NCI-H2029 treated with DMSO at 0.1 percent for 48 hours (cell line): ENCODE data around the gene RUNX2.
"Not testable (repeated sequence)": the region's sequence is repeated elsewhere in the genome, so short reads cannot be mapped to it uniquely, and the experiment has no call there.

Source experiments
- DNase-seq: peaks from one replicate; lab custom pipeline; 2025; lab: John Stamatoyannopoulos, UW

RUNX2 gene

DNA sequence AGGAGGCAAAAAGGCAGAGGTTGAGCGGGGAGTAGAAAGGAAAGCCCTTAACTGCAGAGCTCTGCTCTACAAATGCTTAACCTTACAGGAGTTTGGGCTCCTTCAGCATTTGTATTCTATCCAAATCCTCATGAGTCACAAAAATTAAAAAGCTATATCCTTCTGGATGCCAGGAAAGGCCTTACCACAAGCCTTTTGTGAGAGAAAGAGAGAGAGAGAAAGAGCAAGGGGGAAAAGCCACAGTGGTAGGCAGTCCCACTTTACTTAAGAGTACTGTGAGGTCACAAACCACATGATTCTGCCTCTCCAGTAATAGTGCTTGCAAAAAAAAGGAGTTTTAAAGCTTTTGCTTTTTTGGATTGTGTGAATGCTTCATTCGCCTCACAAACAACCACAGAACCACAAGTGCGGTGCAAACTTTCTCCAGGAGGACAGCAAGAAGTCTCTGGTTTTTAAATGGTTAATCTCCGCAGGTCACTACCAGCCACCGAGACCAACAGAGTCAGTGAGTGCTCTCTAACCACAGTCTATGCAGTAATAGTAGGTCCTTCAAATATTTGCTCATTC lies at the start of gene RUNX2:
Gene RUNX2, plus strand, starts transcription at position 375 of the 567 bp plus-strand sequence. CDS start 397 bp downstream, outside the sequence.
- peak; percentile 24 for DNase-seq

GRCh38 chr6:45278367-45278766 lies 49.8 kb upstream of the RUNX2 start:
- no peak for DNase-seq

DNA sequence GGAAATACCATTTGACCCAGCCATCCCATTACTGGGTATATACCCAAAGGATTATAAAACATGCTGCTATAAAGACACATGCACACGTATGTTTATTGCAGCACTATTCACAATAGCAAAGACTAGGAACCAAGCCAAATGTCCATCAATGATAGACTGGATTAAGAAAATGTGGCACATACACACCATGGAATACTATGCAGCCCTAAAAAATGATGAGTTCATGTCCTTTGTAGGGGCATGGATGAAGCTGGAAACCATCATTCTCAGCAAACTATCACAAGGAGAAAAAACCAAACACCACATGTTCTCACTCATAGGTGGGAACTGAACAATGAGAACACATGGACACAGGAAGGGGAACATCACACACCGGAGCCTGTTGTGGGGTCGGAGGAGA lies 41.4 kb upstream of the RUNX2 start:
- not testable (repeated sequence) for DNase-seq

- no peak for DNase-seq
These were observed 38.2 kb upstream of the RUNX2 start for GRCh38 chr6:45289751-45290514.

- DNase-seq = no peak
These were observed 34.8 kb upstream of the RUNX2 start for GRCh38 chr6:45293306-45293705.

DNA sequence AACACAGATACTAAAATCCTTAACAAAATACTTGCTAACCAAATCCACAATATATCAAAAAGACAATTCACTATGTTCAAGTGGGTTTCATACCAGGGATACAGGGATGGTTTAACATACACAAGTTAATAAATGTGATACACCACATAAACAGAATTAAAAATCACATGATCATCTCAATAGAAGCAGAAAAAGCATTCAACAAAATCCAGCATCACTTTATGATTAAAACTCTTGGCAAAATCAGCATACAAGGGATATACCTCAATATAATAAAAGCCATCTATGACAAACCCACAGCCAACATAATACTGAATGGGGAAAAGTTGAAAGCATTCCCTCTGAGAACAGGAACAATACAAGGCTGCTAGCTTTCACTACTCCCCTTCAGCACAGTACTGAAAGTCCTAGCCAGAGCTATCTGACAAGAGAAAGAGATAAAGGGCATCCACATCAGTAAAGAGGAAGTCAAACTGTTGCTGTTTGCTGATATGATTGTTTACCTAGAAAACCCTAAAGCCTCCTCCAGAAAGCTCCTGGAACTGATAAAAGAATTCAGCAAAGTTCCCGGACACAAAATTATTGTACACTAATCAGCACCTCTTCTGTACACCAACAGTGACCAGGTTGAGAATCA lies 33.9 kb upstream of the RUNX2 start:
- not testable (repeated sequence) for DNase-seq

DNA sequence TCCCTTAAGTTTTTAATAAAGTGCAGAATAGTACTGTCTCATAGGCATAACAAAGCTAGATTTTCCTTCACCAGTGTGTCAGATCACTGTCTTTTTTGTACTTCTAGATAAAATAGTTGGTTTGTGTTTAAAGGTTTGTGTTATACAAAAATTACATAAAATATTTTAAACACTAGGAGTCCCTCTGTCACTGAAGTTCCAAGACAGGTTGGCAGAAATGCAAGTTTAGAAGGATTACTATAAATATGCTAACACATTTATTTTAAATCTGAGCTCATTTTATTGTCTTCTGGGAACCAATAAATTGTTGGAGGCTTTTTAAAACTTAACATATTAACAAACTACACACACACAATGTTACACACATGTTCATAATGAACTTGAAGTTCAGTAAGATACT lies 30.8 kb upstream of the RUNX2 start:
- DNase-seq = no peak

DNA sequence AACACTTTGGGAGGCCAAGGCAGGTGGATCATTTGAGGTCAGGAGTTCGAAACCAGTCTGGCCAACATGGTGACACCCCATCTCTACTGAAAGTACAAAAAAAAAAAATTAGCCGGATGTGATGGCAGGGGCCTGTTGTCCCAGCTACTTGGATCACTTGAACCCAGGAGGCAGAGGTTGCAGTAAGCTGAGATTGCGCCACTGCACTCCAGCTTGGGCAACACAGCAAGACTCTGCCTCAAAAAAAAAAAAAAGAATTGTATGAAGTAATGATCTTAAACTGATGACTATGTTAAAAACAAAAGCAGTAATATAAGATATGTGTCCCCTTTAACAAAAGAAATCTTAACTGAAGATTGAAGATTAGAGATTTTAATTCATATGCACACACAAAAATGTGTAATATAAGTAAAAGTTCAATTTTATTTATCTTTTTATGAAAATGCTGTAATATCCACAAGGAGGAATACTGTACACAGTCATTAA lies 29.0 kb upstream of the RUNX2 start:
- DNase-seq = no peak

DNA sequence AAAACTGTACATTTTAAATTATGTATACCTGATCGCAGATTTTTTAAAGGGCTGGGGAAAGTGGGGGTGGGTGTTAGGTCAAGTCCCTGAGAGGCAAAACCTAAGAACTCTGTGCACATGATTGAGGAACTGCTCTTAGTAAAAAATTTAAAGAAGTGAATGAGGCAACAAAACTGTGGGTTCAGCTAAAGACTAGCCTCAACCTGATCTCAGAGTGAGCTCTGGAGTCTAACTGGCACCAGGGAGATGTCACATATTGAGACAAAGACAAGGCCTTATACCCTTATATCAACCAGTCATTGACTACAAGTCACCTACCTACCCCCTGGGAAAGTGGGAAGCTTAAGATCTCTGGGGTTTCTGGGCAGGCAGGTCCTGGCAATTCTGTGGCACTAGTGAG lies 27.4 kb upstream of the RUNX2 start:
- no peak for DNase-seq

GRCh38 chr6:45301348-45302142 lies 26.6 kb upstream of the RUNX2 start:
- no peak for DNase-seq

- DNase-seq = no peak
These were observed 25.3 kb upstream of the RUNX2 start for GRCh38 chr6:45302832-45303231.

DNA sequence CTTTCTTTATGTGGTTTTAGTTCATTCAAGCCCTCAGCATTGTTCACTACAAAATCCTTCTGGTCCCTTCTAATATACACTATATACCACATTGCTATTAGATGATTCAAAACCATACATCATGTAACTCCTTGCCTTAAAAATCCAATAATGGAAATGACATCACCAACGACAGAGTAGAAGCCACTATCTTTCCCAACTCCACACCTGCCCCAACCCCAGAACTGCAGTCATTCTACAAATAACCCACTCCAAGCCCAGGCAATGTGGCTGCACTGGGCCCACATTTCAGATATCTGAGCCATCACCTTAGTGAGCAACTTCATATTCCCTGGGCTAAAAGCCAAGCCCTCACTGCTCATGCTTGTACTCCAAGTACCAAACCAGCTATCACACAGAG lies 22.6 kb upstream of the RUNX2 start:
- no peak for DNase-seq

DNA sequence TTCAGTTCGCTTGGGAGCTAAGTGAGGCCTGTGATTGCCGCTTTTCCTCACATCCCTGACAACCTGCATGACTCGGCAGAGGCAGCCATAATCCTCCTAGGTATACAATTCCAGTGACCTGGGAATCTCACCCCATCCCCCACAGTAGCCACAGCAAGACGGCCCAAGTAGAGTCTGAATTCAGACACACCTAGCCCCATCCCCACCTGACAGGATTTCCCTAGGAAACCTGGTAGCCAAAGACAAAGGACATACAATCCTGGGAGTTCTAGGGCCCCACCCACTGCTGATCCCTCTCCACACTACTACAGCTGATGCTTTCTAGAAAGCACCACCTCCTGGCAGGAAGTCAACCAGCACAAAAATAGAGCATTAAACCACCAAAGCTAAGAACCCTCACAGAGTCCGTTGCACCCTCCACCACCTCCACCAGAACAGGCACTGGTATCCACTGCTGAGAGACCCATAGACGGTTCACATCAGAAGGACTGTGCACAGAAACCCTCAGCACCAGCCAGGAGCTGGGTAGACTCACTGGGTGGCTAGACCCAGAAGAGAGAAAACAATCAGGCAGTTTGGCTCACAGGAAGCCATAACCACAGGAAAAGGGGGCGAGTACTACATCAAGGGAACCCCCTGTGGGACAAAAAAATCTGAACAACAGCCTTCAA lies 17.9 kb upstream of the RUNX2 start:
- DNase-seq = no peak

DNA sequence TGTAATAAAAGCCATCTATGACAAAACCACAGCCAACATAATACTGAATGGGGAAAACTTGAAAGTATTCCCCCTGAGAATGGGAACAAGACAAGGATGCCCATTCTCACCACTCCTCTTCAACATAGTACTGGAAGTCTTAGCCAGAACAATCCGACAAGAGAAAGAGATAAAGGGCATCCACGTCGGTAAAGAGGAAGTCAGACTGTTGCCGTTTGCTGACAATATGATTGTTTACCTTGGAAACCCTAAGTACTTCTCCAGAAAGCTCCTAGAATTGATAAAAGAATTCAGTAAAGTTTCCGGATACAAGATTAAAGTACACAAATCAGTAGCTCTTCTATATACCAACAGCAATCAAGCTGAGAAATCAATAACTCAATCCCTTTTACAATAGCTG lies 14.0 kb upstream of the RUNX2 start:
- DNase-seq = no peak

DNA sequence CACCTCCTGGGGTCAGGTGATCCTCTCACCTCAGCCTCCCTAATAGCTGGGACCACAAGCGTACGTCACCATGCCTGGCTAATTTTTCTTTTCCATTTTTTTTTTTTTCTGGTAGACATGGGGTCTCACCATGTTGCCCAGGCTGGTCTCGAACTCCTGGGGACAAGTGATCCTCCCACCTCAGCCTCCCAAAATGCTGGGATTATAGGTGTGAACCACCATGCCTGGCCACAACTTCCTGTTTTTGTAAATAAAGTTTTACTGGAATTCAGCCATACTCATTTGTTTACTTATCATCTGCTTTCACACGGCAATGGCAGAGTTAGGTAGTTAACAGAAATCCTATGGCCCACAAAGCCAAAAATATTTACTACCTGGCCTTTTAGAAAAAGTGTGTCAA lies 7.8 kb upstream of the RUNX2 start:
- DNase-seq = no peak

DNA sequence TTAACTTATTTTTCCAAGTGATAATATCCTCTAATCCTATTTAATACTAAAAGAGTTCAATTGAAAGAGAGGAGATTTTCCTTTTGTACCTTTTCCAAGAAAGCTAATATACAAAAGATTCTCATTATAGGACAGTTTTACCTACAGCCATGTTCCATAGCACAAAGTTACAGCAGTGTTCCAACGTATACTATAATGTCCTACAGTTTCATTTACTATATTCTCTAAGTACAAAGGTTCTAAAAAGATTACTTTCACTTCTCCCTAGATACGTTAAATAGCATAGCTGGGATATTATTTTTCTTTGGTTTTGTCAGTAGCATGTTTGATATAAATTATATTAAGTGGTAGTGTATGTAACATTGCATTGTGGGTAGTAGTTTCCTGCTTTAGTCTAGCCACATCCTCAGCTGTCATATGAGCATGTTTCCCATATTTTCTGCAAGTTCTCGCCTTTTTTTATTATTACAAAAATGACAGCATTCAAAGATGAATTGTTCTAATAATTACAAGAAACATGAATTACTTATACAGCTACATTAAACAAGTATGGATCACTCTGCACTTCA lies 4.4 kb upstream of the RUNX2 start:
- DNase-seq = no peak

- DNase-seq = no peak
These were observed 1.3 kb upstream of the RUNX2 start for GRCh38 chr6:45326698-45327417.

DNA sequence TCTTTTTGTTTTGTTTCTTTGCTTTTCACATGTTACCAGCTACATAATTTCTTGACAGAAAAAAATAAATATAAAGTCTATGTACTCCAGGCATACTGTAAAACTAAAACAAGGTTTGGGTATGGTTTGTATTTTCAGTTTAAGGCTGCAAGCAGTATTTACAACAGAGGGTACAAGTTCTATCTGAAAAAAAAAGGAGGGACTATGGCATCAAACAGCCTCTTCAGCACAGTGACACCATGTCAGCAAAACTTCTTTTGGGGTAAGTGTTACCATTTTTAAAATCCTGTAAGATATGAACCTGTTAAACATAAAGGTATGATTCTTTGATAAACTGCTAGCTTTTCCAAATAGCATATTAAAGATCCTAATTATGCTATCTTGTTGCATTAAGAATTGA lies 393 bp downstream of the RUNX2 start:
- DNase-seq = no peak

DNA sequence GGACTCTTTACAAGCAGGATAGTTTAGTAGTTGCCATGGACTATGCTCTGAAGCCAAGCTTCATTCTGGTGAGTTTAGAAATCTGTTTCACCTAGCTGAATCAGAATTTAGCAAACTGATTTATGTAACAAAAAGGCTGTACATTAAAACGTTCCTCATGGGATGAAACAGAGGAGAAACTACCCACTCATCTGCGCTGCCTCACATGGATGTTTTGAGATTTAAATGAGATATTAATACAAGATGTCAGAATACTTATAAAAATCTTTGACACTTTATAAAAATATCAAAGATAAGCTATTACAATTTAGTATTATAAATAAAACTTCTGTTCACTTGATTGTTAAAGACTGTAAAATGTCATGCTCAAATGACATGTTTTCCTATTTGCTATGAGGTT lies 16.8 kb downstream of the RUNX2 start:
- no peak for DNase-seq

- DNase-seq = no peak
These were observed 22.1 kb downstream of the RUNX2 start for GRCh38 chr6:45350186-45350710.

DNA sequence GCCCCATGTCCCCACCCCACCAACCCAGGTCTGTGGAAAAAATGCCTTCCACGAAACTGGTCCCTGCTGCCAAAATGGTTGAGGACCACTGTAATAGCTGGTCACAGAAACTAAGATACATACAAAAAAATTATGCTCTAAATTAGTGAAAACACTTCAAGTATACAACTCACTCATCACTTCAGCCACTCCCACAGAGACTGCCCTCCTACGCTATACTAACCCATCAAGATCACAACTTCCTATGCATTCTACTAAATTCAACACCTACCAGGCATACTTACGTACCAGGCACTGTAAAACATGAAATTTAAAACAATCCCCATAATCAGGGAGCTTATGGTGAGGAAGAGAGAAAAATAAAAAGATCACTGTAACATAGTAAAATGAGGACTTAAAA lies 22.9 kb downstream of the RUNX2 start:
- no peak for DNase-seq
